ENCODE results near the gene CTAG1B.

- TF ChIP-seq TCF4 (CRISPR knock-in tag; IDR thresholded peaks at IDR 0.05; ENCODE audit: borderline replicate concordance) = no peak
- no peak for TF ChIP-seq PATZ1 (CRISPR knock-in tag; IDR thresholded peaks at IDR 0.05; ENCODE audit: borderline replicate concordance)
- TF ChIP-seq RARB (CRISPR knock-in tag; IDR thresholded peaks at IDR 0.05) = no peak
- no peak for TF ChIP-seq ZFP3 (CRISPR knock-in tag; IDR thresholded peaks at IDR 0.05)
- no peak for TF ChIP-seq BACH2 (CRISPR knock-in tag; IDR thresholded peaks at IDR 0.05; ENCODE audit: borderline replicate concordance)
- no peak for TF ChIP-seq CSDC2 (CRISPR knock-in tag; IDR thresholded peaks at IDR 0.05)
- no peak for TF ChIP-seq GLIS3 (CRISPR knock-in tag; IDR thresholded peaks at IDR 0.05)
- TF ChIP-seq CREB5 (CRISPR knock-in tag; IDR thresholded peaks at IDR 0.05; ENCODE audit: low read depth) = no peak
- TF ChIP-seq SNAI2 (CRISPR knock-in tag; IDR thresholded peaks at IDR 0.05) = no peak
- TF ChIP-seq PPARA (CRISPR knock-in tag; IDR thresholded peaks at IDR 0.05; ENCODE audit: borderline replicate concordance) = no peak
- TF ChIP-seq TSHZ2 (CRISPR knock-in tag; IDR thresholded peaks at IDR 0.05) = no peak
Measured at GRCh38 chrX:154605566-154605965, 13.5 kb downstream of the CTAG1B start.
